A549 (cell line): Measurements from ENCODE around the gene OR8S1.

Source experiments
- CTCF ChIP-seq: fragments of >200 bp; sonication (Bioruptor Twin); formaldehyde crosslinking; IDR thresholded peaks from 3 replicates; pipeline ENCODE4 v1.5.1; 2016
- EP300 ChIP-seq, 2 experiments: fragments of >200 bp; sonication (Bioruptor Twin); formaldehyde crosslinking; IDR thresholded peaks; 2 replicates in 1 of 2; 3 replicates in 1 of 2; pipeline ENCODE4 v1.6.1; 2016 to 2017
- HDAC2 ChIP-seq: fragments of 200-600 bp; sonication (generic); IDR thresholded peaks from 2 replicates; pipeline ENCODE4 v1.6.1; 2016
- POLR2AphosphoS2 ChIP-seq: conservative IDR thresholded peaks from 2 replicates; pipeline ENCODE4 v1.6.1; 2012; ENCODE audit warnings: low read length, improper control_type of control experiment, inconsistent platforms
- RARB ChIP-seq: fragments of 250-450 bp; sonication (Bioruptor Pico); IDR thresholded peaks from 2 replicates; pipeline ENCODE4 v1.8.0; 2021; ENCODE audit warnings: mild to moderate bottlenecking, moderate library complexity
- RCOR1 ChIP-seq: fragments of 150-350 bp; IDR thresholded peaks from 2 replicates; pipeline ENCODE4 v1.6.1; 2014; ENCODE audit warnings: antibody characterized with exemption, low read length, low read depth
- SMC3 ChIP-seq: fragments of >200 bp; sonication (Bioruptor Twin); formaldehyde crosslinking; IDR thresholded peaks from 3 replicates; pipeline ENCODE4 v1.6.1; 2018; ENCODE audit warnings: inconsistent platforms
- USF2 ChIP-seq: fragments of 450-650 bp; IDR thresholded peaks from 2 replicates; pipeline ENCODE4 v1.6.1; 2014; ENCODE audit warnings: antibody characterized with exemption
- TF ChIP-seq, protein P1 (sequence below): fragments of 200-600 bp; sonication (generic); IDR thresholded peaks from 2 replicates; pipeline ENCODE4 v1.6.1; 2016; ENCODE audit warnings: antibody characterized with exemption, mild to moderate bottlenecking, moderate library complexity

DNA sequence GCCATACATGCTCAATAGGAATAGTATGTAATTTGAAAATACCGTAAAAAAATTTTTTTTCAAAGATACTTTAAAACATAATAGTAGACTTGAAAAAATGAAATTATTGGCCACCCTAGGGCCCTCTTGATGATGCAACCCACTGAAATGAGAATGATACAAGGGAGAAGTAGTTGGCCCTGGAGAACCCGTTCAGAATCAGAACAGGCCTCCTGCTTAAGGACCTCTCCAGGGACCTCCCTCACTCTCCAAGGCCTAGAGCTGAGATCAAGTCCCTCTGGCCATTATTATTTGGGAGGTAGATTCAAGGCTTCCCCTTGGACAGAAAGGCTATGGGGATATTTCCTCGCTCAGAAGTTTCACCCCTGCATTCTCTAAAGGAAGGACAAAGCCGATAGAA is 32.5 kb downstream of the OR8S1 start:
- TF ChIP-seq, protein P1, sequence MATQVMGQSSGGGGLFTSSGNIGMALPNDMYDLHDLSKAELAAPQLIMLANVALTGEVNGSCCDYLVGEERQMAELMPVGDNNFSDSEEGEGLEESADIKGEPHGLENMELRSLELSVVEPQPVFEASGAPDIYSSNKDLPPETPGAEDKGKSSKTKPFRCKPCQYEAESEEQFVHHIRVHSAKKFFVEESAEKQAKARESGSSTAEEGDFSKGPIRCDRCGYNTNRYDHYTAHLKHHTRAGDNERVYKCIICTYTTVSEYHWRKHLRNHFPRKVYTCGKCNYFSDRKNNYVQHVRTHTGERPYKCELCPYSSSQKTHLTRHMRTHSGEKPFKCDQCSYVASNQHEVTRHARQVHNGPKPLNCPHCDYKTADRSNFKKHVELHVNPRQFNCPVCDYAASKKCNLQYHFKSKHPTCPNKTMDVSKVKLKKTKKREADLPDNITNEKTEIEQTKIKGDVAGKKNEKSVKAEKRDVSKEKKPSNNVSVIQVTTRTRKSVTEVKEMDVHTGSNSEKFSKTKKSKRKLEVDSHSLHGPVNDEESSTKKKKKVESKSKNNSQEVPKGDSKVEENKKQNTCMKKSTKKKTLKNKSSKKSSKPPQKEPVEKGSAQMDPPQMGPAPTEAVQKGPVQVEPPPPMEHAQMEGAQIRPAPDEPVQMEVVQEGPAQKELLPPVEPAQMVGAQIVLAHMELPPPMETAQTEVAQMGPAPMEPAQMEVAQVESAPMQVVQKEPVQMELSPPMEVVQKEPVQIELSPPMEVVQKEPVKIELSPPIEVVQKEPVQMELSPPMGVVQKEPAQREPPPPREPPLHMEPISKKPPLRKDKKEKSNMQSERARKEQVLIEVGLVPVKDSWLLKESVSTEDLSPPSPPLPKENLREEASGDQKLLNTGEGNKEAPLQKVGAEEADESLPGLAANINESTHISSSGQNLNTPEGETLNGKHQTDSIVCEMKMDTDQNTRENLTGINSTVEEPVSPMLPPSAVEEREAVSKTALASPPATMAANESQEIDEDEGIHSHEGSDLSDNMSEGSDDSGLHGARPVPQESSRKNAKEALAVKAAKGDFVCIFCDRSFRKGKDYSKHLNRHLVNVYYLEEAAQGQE = no peak
- TF ChIP-seq RARB (CRISPR knock-in tag) (no peak), CTCF (no peak), SMC3 (no peak), POLR2AphosphoS2 (no peak), EP300 (IDR thresholded peaks at IDR 0.05) (no peak), HDAC2 (no peak), USF2 (no peak), RCOR1 (no peak)
